Ovary (tissue), 3 donors: Measurements from ENCODE around the gene ST6GALNAC3.

Experiments
- CTCF ChIP-seq, 3 donors: fragments of 450-650 bp in 2 of 3; fragments of 200-600 bp in 1 of 3; IDR thresholded peaks; one replicate each; pipeline versions ENCODE4 v1.5.1 to v1.8.0; 2016 to 2022; ENCODE audit warnings: antibody characterized with exemption in 3 of 3, mild to moderate bottlenecking in 1 of 3
- EP300 ChIP-seq: sonication (generic); formaldehyde crosslinking; IDR thresholded peaks from one replicate; pipeline ENCODE4 v1.6.1; 2017; ENCODE audit warnings: antibody characterized with exemption
- POLR2A ChIP-seq: fragments of 450-650 bp; IDR thresholded peaks from one replicate; pipeline ENCODE4 v1.6.1; 2017; ENCODE audit warnings: antibody characterized with exemption, mild to moderate bottlenecking, moderate library complexity
- donor health status: DM: no; HTN: no; CAD: no.

- TF ChIP-seq CTCF (IDR thresholded peaks at IDR 0.05) (no peak), POLR2A (no peak), EP300 (no peak)
Measured at GRCh38 chr1:76593618-76594017, 519.1 kb downstream of the ST6GALNAC3 start.
